ENCODE measurements around the gene PGGT1B.

Gene PGGT1B

DNA sequence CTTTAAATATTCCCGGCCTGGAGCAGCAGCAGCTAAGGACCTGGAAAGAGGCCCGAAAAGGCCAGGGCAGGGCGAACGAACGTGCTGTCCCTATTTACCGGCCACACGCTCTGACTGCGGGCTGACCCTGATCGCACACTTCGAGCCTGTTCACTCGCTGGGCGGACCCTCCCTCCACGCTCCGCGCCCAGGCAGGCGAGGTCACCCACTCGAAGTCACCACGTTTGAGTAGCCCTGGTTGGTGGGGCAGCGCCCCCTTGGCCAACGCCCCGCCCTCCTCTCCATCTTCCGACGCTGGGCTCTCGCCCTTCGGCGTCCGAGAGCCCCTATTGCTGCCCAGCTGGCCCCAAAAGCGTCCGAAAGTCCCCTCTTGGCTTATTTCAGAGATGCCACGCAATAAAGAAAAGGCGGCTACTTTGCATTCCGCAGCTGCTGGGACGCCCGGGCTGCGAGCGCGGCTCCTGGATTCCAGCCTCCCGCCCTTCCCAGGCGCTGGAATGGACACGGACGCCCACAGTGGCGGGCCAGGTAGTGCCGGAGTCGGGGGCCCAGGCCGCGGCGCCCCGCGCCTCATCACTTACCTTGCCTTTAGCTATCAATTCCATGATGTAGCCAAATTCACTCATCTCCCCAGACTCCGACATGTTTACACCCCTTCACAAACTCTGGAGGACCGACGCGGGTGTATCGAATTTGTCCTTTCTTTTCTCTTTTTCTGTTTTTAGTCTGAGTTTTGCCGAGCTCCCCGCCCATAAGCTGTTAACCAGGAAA lies 83.1 kb downstream of the PGGT1B start:
- no peak for DNase-seq (ENCODE audit: low spot score)

DNA sequence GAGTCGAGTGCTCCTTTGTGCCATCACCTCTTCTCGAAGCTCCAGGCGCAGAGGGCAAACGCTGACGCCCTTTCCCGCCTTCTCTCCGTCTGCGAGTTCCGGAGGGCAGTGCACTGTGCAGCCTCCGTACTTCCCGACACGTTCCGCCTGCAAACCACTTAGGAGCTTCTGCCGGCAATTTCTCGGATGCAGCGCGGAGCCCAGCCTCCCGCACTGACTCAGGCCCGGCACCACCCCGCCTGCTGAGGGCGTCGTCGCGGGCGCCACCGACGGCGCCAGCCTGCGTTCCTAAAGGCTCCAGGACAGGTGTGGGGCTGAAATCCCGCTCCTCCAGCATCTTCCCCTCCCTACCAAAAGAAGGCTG lies 83.7 kb downstream of the PGGT1B start:
- no peak for DNase-seq (ENCODE audit: low spot score)

DNA sequence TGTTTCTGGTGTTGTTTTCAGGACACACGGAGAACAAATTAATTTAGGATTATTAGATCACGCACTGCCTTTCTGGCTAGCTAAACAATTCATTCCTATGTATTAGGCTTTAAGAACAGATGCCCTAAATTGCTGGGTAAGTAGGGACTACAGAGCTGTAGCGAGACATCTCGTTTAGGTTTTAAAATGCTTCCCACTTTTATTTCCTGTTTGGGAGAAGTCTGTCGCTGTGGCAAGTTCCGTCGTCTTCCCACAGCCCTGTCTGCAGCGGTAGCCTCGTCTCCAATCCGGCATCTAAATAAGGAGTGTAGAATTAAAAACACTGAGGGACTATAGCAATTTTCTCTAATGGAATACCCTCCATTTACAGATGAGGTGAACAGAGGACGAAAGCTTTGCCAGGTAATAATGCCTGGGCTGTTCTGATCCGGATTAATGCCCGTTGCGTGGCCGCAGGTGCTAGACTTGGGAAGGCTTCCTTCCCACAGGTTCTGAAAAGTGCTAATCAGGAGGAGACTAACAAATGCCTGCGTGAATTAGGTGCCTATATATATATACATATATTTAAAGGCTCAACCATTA lies 91.7 kb downstream of the PGGT1B start:
- DNase-seq (ENCODE audit: low spot score) = no peak

DNA sequence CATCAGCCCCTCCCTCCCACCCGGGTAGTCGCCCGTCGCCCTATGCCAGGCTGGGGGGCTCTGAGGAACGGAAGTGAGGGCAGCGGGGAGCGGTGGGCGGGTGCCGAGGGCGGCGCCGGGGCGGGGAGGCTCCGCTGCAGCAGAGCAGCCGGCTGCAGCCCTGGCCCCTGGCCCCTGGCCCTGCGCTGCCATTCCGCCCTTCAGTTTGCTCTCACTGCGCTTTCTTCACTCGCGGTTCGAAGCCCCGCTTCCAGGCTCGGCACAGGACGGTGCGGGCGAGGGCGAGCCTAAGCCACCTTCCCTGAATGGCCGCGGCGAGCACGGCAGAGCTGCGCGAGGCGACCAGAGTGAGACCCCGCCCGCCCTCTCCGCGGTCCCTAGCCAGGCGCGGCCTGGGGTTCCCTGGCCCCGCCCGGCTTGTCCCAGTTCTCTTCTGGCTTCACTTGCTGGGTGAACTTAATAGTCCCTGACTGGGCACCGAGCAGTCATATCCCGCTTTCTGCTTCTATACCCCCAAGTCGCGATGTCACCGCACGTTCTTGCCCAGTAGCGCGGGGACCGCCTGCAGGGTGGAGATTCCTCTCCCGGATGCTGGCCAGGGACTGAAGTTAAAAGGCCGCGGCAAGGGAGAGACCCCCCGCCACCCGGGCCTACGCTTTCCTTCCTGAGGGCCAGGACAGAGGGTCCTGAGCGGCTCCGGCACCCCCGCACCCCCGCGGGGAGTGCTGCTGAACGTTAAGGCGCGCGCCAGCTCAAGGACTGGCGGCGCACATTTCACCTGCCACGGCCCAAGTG lies 92.3 kb downstream of the PGGT1B start:
- DNase-seq (ENCODE audit: low spot score) = no peak

DNA sequence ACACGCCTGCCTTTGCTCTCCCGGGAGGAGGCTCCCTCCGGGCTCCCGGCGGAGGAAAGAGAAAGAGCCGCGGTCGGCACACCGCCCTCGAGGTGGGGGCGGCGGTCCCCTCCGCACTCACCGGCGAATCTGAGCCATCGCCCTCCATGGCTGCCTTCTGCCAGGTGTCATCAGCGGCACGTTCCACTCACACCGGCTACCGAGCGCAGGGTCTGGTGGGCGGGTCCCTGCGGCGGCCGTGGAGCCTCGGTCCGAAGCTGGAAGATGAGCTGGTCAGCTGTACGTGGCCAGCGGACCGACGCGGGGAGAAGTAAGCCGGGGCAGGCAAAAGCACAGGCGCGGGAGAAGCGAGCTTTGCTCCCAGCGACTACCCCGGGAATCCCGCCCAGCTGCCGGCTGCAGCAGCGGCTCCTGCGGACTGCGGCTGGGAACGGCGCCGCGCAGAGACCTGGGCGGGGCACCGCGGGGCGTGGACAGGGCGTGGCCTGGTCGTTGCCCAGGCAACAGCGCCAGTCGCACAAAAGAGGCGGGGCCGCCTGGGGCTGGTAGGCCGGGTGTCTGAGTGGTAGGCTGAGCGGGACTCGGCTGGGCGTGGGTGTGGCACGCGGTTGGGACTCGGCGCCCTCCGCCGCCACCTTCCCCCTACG lies 93.1 kb downstream of the PGGT1B start, which contains the start of gene TRIM36:
TSS of gene TRIM36 (minus strand) at position 422 of the 647 bp plus-strand sequence. CDS start at position 148, 274 bp downstream.
- DNase-seq (ENCODE audit: low spot score) = peak; percentile 79

DNA sequence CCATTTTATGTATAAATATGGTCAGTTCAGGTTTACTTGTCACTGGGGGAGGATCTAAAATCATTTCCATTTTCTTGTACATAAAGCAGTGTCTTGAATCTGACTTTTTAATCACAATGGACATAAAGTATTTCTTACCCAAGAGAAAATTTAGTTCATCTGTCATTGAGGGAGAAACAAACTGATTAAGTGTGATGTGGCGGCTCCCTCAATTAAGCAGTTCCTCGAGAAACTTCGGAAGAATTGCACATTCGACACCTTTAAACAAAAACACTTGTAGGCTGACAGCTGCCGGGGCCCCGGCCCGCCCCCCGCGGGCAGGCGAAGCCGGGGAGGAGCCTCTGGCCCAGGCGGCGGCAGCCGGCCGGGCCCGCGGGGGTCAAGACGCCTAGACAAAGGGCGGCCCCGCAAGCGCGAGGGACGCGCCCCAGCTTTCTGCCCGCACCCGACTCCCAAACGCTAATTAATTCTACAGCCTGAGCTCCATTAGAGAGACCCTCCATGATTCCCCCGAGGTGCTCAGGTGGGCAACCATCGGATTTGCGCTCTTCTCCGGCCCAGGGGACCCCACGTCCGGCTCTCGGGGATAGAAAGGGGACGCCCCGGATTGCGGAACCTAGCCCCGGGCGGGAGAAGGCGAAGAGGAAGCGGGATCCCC lies 93.7 kb downstream of the PGGT1B start:
- no peak for DNase-seq (ENCODE audit: low spot score)

DNA sequence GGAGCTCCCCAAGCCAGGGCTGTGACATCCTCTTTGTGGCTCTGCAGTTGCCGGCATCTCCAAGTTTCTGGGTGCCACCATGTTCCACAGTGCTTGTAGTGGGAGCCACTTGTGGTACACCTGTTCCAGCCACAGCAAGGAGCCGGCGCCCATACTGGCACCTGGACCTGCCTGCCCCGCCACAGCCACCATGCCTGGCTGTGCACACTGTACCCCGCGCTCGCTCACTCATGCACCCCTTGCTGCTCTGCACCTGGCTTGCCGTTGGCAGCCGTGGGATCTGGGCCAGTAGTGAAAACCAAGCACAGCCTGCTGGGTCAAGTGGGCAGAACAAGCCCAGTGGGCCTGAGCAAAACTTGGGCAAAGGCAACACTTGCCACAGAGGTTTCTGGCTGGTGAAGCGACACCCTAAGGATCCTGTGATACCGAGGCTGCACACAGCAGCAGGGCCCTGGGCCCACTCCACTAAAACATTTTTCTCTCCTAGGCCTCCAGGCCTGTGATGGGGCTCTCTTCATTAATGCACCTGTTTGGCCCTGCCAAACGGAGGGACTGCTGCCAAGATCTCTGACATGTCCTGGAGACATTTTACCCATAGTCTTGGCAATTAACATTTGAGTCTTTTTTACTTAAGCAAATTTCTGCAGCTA lies 95.8 kb downstream of the PGGT1B start:
- no peak for DNase-seq (ENCODE audit: low spot score)

DNA sequence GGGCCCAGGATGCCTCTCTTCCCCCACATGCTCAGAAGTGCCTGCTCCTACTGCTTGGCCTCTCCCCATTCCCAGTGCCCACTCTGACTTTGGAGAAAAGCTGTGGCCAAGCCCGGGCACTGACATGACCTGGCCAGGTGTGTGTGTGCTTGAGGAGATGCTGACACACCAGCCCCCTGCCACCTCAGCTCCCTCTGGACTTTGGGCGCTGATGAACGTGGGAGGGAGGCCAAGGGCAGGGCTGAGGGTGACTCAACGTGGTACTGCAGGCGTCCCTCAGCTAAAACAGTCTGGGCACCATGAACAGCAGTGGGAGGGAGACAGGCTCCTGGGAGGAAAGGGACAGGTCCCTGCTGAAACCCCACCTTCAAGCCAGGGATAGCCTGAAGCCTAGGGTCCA lies 96.9 kb downstream of the PGGT1B start:
- DNase-seq (ENCODE audit: low spot score) = no peak

DNA sequence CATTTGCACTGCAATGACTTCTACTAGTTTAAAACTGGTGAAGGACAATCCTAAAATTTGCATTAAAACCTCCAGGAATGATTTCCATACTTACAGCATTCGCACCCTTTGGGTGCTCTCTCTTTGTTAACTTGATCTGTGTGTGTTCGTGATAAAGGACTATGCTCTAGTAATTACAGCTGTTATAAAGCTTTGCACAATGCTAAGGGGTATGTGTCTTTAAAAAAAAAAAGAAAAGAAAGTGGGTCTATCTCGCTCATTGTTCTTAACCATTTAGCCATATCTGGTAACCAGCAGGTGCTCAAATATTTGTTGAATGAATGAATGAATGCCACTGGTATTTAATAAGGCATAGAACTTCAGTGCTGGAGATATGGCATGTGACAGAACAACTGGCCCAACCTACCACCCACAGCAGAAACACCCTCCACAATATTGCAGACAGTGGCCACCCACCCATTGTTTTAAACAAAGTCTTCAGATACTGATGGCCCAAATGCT lies 101.7 kb downstream of the PGGT1B start:
- DNase-seq (ENCODE audit: low spot score) = no peak
